ENCODE data around the gene MICAL1.
"Not testable (repeated sequence)": the region's sequence is repeated elsewhere in the genome, so short reads cannot be mapped to it uniquely, and the experiment has no call there.

MICAL1 gene

DNA sequence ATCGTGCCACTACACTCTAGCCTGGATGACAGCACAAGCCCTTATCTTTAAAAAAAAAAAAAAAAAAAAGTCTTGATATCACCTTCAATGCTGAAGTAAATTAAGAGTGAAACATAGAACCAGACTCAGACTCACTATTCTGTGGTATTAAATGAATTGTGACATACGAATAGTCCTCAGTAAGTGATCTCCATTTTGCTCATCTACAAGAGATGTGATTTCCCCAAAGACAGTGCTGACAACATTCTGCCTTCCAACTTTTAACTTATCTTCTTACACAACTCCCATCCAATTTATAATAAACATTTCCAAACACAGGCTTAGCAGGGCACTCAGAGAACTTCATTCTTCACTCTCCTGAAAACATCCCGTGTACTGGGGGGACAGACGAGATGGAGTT, 19.4 kb upstream of the MICAL1 start:
- DNase-seq: no peak

DNA sequence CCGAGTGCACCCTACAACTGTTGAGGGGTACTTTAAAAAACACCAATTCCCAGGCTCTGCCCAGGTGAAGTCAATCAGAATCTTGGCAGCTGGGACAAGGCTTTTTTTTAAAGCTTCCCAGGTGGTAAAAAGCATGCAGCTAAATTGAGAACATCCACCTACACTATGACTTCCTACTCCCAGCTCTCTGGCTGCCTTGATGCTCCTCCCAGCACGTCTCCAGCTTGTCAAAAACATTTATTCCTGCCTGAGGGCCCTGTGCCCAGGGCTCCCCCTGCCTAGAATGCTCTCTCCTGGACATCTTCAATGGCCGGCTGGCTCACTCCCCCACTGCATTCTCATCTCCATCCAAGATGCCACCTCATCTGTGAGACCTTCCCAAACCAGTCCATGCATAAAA, 17.5 kb upstream of the MICAL1 start:
- no peak for DNase-seq

DNA sequence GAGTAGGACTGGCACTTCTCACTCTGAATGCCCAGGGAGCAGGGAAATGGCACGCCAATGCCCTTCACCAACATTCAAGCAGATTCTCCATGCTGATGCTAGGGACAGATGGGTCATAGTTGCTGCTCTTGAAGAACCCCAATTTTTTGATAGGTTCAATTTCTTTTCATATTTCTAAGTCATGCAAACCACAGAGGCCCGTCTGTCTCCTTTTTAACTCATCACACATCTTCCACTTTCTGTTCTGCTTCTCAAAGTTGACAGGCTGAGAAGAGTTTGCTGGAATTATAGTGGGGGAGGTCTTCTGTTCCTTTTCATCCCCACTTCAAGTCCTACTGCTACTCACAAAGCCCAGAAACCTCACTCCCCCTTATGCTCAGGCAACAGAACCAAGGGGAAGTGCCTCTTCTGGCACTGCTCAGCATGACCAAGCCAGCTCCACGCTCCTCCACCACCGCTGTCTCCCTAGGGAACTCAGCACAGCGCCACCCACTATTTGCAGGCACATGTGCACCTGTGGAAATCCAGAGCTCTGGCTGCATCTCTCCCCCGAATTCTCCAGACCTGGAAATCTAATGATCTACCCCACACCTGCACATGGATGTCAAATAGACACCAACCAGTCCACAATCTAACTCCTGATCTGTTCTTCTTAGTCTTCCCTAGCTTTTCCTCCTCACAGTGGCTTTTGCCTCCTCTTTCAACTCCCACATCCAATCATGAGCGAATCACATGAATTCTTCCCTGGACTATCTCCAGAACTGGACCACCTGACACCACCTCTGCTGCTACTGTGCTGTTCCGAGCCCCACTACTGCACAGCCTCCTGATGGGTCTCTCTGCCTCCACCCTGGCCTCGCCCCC, 16.8 kb upstream of the MICAL1 start:
- DNase-seq: no peak

DNA sequence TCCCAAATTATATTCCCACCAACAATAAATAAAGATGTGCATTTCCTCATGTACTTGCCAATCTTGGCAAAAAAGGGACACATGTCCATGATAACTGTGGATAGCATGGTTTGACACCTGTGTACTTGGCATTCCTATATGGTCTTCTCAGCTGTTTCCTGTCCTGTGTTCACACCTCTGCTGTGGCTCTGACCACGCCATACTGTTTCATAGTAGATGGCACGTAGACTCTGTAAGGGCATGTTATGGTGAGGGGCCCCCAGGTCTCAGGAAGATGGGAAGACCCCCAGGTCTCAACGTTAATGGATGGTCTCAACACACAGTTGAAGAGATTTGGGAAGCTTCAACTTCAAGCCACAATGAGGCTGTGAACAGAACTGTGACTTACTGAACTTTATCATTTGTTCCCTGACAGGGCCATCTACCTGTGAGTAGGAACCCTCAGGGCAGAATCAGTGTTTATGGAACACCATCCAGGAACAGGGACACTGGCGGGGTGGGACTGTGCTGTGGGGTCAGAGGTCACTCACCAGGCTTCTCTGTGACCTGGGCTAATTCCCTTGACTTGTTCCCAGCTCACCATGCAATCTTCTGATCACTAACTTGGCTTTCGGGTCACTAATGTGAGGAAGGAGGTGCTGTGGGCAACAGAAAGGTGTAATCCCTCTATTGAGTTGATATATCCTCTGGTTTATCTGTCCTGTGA, 15.7 kb upstream of the MICAL1 start:
- no peak for DNase-seq

DNA sequence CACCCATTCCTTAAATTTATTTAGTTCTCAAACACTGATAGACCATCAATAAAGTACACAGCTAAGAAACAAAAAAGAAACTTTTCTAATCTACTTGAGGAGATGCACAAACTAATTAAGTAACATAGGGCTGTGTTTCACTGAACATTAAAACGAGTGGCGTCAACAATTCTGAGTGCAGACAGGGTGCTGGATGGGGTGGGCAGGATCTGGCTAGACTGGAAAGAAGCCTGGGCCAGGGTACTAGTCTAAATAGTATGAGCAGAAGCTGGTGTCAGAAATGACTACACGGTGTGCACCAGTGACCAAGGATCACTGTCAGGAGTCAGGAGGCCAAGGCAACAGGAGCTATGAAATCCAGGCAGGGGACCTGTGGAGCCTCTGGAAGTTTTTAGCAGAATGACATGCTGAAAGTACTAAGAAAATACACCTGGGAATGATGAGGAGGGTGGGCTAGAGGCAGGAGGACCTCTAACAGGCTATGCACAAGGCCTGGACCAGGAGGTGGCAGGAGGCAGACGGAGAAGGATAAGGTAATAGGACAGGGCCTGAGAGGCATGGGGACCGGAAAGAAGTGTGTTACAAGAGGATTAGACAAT, 14.1 kb upstream of the MICAL1 start:
- DNase-seq: no peak

DNA sequence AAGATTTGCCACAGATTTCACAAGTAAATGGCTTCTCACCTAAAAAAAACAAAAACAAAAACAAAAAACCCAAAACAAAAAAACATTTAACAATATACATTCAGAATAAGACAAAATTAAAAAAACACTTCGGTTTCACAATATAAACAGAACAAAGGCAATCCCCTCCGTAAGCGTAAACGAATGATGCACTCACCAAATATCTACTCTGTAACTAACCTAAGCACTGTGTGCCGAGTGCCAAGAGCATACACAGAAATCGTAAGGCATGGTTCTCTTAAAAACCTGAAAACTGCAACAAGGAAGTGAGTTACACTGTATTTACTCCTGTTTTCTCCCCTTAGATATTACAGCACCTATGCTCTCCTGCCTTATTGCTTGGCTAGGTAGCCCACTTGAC, 12.1 kb upstream of the MICAL1 start:
- DNase-seq: no peak

DNA sequence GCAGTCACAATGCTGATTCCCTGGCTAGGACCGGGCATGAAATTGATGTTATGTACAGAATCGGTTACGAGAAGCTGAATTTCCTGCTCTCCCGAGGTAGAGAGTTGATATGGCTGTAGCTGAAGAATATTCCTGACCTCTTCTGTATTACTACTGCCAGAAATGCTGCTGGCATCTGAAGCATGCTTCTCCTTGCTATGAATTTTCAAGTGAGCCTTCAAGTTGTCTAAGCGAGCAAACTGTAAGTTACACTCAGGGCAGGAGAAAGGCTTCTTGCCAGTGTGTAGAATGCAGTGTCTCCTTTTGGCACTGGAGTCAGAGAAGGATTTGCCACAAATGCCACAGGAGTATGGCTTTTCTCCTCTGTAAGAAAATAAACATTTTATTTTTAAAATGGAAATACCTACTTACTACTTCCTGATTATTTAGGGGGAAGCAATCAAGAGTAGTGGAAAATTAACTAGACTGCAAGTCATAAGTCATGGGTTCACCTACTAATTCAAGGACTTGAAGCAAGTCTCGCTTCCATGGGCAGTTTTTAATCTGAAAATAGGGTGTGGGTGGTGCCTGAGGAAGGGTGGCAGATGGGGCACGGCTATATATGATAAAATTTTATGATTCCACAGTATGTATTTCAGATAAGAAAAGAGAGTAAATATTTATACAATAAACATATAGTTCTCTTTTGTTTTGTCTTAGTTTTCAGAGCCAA, 10.8 kb upstream of the MICAL1 start:
- no peak for DNase-seq

DNA sequence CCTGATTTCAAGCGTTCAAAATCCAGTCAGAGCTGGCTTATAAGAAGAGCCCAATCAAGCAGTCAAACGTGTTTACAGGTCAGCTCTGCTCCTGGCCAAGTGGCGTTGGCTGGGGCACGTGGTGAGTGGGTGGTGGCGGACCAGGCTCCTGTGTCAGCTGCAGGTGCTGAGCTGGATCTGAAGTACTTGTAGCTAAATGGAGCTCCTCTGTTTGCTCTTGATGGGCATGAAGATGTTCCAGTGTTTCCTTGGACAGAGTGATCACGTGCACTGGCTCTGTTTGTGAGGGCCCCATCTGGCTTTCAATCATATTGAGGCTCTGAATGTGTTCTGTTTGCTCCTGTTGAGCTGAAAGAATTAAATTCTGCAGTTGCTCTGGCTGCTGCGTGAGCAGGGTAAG, 10.2 kb upstream of the MICAL1 start:
- no peak for DNase-seq

DNA sequence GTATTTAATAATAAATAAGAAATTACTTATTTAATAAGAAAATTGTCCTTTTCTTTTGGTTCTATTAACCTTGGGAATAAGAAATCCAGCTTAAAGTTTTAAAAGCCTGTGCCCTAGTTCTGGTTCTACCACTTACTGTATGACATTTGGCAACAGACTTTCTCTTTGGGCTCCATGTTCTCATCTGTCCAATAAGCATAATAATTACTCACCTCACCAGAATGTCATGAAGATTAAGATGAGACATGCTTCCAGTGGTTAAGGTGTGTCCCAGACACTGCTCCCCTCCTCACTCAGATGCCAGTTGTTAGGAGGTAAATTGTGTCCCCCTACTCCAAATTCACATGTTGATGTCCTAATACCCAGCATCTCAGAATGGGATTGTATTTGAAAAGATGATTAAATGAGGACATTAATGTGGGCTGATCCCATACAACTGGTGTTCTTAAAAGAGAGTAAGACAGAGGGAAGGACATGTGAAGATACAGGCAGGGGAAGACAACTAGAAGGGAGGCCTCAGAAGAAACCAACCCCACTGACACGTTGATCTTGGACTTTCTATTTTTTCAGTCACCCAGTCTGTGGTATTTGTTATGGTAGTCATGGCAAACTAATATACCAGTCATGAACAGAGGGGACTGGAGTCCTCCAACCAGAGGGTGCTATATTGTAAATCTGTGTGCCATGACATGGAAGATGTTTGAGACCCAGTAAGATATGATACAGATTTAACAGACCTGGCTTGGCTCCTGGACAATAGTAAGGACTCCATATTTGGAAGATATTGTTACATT, 6.4 kb upstream of the MICAL1 start:
- DNase-seq: no peak

DNA sequence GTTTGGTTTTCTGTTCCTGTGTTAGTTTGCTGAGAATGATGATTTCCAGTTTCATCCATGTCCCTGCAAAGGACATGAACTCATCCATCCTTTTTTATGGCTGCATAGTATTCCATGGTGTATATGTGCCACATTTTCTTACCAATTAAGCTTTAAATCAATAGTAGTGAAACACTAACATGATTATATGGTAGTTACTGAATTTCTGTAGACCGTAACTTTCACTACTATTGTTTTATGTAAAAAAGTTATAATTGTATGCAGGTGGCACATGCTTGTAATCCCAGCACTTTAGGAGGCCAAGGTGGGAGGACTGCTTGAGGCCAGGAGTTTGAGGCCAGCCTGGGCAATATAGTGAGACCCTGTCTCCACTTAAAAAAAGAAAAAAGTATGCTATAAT, 5.6 kb upstream of the MICAL1 start:
- not testable (repeated sequence) for DNase-seq

DNA sequence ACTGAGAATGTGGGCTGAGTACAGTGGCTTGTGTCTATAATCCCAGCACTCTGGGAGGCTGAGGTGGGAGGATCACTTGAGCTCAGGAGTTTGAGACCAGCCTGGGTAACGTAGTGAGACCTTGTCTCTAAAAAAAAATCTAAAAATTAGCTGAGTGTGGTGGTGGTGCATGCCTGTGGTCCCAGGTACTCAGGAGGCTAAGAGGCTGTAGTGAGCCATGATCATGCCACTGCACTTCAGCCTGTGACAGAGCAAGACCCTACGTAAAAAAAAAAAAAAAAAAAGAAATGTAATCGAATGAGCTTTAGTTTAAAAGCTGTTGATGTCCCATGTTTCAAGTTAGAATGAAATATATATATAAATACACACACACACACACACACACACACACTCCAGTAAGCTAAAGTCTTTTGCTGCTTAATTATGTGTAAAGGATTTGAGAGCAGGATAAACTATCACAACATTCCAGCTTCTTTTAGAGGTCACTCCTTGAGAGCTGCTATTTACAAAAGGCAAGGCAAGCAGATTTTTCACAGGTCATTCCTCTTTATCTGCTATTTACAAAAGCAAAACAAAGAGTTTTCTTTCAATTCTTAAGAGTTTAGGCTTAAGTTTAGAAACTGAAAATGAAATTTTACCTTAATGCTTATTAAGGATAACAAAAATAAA, 4.7 kb upstream of the MICAL1 start:
- DNase-seq: no peak

DNA sequence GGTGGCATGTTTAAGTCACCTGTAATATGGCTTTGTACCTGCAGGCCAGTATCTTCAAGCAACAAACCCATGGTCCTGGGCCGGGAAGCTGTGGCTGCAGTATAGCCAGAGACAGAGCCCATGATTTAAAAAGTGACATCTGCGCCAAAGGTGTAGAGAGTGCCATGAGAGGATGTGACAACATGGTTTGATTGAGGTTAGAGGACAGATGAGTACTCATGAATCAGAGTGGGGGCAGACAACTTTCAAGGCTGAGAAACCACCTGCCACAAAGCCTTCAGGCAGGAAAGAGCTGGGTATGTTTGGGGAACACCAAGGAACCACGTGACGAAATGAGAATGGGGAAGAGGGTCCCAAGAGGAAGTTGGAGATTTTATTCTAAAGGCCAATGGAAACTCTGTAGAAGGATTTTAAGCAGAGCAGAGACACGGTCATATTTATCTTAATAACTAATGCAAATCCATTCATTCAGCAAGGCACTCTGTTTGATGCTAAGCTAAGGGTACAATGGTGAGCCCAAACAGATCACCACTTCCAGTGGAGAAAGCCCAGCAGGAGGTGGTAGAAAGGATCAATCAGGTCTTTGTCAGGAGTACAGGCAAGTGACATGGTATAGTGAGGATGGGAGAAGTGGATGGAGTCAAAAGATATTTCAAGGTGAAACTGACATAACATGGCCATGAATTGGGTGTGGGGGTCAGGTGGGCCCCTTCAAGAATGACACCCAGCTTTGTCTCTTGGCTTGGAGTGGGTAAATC, 3.4 kb upstream of the MICAL1 start:
- DNase-seq: no peak

DNA sequence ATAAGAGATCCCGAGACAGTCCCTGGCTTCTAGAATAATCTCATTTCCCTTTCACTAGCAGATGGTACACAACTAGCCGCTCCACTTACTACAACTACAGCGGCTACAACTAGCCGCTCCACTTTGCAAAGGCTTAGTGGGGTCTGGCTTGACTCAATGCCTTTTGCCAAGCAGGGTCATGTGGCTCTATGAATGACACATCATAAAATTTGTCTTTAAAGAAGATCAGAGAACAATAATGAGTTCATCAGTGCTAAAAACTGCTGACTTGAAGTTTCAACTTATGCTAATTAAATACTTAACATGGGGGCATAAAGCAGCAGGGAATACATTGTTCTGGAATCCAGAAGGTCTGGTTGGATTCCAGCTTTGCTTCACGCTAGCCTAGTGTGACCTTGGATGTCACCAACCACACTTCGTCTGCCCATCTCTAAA, 2.0 kb upstream of the MICAL1 start:
- DNase-seq: no peak

DNA sequence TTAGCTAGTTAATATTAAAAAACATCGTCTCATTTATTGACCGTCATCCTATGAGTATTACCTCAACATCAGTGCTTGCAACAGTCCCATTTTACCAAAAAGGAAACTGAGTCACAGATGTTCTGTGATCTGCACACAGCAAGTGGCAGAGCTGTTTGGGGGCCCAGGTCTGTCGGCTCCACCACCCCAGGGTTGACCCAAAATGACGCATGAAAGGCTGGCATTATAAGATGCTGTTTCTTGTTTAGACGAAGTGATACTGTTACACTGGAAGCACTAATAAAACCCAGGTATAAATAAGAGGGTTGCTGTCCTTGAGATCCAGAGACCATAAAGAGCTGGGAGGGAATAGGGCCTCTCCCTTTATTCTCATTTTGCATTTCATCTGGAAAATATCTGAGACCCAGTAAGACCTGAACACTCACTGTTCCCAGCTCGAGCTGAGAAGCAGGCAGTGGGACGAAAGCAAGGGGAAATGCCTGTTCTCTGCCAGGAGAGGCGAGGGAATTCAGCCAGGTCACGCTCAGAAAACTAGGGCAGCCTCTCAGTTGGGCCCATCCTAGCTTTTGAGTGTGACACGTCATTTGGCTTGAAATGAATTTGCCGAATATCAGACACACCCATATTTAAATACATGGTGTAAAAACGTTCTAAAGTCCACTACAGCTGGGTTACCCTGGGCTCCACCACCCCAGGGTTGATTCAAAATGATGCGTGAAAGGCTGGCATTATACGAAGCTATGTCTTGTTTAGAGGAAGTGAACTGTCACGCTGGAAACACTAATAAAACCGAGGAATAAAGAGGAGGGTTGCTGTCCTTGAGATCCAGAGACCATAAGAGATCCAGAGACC, 1.4 kb upstream of the MICAL1 start:
- DNase-seq: no peak

DNA sequence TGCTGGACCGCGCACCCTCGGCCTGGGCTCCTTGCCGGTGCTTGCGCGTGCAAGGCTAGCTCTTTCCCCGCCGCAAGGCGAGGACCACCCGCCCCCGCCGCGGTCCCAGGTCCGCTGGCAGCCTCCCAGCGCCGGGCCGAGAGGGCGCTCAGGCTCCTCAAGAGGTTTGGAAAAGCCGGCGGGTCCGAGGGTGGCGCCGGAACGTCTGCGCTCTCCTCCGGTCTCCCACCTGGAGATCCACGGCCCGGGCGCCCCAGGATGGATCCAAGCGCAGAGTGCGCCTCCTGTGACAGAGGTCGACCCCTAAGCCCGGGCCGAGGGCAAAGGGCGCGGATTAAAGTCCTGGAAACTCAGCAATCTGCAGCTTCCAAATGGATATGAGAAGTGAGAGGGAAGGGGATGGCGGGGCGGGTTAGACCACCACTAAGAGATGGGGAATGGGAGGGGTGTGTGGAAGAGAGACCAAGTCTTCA, 575 bp upstream of the MICAL1 start:
- no peak for DNase-seq

DNA sequence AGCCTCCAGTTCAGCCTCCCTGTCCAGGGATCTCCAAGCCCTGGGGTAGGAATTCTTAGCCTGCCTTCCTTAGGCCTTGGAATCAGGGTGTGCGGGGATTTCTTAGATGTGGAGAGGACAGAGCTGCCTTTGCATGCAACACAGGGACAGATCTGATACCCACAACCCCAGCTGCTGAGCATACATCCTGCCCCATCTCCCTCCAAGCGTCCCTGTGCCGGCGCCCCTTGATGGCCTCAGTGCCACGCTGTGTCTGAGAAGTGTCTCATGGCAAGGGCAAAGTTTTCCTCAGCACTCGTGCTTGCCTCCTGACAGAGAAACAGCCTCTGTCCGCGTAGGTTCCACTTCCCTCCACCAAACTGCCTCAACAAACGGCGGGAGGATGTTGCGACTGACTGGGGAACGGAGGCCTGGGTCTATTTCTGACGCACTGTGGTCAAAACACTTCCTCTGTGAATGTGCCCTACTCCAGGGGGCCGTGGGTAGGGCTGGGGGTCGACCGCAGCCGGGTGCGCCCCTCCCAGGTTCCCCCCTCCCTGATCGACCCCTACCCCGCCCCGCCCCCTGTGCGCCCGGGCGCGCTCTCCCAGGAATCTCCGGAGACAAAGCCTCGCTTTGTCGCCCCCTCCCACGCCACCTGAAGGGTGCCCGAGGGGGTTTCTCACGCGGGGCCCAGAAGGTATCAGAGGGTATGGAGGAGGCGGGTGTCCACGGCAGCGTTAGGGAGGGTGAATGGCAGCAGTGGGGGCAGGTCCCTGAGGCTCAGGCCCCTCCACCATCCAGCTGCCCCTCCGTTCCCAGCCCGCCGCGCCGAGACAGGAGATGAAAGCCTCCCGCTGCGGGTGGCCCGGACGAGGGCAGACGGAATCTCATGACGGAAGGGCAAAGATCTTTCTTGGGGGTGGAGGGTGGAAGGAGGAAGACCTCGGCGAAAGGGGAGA, 806 bp downstream of the MICAL1 start:
- DNase-seq: no peak

DNA sequence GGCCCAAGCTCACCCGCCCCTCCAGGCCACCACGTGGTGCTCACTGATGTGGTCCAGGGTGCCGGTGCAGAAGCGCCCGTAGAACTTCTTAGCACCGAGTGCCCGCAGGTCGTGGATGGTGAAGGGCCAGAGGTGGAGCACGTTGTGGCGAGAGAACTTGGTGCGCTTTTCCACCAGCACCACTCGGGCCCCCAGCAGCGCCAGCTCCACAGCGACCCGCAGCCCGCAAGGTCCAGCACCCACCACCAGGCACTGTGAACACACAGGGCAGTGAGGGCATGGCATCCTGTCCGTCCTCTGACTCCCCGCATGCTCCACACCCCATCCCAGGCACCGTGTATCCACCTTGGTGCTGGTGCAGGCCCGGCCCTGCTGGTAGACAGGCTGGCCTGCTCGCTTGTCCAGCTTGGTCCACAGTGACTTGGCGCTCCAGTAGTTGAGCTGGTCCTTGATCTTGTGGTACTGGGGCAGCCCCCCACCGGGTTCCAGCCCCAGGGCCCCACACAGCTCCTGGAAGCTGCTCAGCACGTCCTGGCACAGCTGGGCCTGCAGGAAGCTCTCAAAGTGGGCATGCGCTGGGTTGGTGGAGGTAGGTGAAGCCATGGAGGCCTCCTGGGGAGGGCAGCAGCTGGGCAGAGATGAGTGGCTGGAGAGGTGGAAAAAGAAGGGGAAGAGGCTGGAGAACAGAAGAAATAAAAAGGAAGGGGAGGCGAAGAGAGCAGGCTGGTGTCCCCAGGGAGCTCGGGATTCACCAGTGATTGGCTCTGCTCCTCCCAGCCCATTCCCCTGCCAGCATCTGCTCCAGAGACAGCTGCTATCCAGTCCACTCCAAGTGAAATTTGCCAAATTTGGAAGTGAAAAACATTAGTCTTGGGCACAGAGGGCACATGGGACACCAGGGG, 1.7 kb downstream of the MICAL1 start:
- DNase-seq: no peak

DNA sequence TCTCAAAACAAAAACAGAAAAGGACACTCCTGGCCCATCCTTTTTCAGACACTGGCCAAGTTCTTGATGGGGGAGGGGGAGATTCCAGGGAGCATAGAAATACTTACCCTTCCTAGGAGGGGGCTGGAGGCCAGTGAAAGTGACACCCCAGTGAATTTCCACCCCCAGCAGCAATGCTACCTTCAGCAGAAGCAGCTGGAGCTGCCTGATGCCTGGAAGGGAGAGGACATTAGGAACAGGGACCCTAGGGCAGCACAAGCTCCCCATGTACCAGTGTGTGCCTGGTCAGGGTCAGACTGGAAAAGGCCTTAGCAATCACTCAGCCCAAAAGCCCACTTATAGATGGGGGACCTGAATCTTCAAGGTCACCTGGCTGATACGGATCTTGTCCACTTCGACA, 2.4 kb downstream of the MICAL1 start:
- DNase-seq: no peak
